ENCODE results near the gene KANK2.

DNA sequence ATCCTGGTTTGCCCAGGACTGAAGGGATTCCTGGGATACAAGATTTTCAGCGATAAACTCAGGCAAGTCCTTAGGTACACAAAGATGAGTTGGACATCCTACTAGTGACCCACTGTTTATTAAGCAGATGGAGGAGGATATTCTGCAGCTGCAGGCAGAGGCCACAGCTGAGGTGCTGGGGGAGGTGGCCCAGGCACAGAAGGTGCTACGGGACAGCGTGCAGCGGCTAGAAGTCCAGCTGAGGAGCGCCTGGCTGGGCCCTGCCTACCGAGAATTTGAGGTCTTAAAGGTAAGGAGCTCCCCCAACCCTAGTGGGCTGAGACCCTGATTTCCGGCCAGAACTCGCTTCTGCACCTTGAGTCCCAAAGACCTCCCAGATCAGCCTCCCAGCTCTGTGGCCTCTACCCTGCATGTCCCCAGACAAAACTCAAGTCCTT lies 42.7 kb upstream of the KANK2 start:
- TF ChIP-seq POLR2A (IDR thresholded peaks at IDR 0.05) = no peak
- TF ChIP-seq, protein P1, sequence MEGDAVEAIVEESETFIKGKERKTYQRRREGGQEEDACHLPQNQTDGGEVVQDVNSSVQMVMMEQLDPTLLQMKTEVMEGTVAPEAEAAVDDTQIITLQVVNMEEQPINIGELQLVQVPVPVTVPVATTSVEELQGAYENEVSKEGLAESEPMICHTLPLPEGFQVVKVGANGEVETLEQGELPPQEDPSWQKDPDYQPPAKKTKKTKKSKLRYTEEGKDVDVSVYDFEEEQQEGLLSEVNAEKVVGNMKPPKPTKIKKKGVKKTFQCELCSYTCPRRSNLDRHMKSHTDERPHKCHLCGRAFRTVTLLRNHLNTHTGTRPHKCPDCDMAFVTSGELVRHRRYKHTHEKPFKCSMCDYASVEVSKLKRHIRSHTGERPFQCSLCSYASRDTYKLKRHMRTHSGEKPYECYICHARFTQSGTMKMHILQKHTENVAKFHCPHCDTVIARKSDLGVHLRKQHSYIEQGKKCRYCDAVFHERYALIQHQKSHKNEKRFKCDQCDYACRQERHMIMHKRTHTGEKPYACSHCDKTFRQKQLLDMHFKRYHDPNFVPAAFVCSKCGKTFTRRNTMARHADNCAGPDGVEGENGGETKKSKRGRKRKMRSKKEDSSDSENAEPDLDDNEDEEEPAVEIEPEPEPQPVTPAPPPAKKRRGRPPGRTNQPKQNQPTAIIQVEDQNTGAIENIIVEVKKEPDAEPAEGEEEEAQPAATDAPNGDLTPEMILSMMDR (IDR thresholded peaks at IDR 0.05) = no peak
